HG02943 (cell line): ENCODE measurements around the gene ITGA1.
"Not testable (repeated sequence)": the region's sequence is repeated elsewhere in the genome, so short reads cannot be mapped to it uniquely, and the experiment has no call there.

Experiments used
- ATAC-seq: cut with Tn5 transposase; IDR thresholded peaks from one replicate; pipeline ENCODE4 v1.9.1; 2021; ENCODE audit warnings: mild to moderate bottlenecking, low read depth, moderate library complexity; ENCODE audit not compliant: unreplicated experiment

ITGA1 gene

DNA sequence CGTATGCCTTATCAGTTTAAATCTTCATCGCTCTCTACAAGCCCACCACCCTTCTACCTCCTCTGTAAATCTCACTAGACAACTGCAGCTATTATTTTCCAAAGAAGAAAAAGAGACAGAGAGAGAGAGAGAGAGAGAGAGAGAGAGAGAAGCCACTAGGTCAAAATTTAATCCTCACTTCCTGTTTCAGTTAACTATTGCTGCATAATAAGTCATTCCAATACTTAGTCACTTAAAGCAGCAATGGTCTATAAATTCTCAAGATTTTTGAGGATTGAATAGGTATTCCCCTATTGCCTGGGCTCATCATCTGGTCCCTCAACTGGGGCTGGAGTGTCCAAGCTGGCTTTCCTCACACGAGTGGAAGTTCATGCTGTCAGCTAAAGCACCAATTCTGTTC, 68.8 kb downstream of the ITGA1 start:
- no peak for ATAC-seq

DNA sequence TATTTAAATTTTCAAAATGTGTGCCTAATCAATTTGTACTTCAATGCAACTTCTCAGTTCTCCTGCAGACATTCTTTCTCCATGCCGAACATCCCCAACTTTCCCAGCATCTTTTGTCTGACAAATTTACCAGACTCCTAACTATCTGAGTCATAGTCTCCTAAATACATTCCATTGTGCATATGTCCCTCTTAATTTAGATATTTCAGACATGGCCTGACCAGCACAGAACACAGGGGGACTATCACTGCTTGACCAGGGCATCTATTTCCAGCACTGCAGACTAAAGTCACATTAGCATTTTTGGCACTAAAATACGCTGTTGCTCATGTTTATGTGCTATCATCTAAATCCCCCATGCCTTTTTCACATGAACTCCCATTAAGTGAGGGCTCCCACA, 71.9 kb downstream of the ITGA1 start:
- no peak for ATAC-seq

DNA sequence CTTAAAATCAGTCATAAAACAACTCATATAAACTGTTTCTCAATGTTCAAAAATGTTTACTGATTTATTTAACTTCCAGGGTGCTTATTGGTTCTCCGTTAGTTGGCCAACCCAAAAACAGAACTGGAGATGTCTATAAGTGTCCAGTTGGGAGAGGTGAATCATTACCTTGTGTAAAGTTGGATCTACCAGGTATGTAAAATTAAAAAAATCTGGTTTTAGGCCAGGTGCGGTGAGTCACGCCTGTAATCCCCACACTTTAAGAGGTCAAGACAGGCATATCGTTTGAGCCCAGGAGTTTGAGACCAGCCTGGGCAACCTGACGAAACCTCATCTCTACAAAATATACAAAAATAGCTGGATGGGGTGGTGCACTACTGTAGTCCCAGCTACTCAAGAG, 73.7 kb downstream of the ITGA1 start:
- ATAC-seq, result no peak

DNA sequence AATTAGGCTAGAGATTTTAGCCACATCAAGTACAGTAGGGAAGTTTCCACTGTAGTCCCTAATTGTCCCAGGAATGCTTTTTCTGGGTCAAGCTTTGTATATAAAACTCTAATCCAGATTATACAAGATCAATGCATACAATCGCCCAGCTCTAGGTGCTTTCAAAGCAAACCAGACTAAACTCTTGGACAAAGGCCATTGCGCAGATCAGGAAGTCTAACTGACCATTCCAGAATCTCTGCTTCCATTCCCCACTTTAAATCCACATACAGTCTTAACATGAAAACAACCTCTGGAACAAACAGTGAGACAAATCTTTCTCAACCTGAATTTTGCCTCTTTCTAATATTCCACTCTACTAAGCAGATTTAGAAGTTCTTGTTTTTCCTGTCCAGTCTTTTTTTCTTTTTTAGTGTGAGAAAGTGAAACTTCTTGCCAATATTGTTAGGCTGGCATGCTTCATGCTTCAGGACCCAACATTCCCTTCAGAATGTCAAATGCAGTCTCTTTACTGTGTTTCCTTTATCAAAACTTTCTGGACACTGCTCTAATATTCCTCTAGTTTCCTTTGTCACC, 76.1 kb downstream of the ITGA1 start:
- ATAC-seq, result no peak

DNA sequence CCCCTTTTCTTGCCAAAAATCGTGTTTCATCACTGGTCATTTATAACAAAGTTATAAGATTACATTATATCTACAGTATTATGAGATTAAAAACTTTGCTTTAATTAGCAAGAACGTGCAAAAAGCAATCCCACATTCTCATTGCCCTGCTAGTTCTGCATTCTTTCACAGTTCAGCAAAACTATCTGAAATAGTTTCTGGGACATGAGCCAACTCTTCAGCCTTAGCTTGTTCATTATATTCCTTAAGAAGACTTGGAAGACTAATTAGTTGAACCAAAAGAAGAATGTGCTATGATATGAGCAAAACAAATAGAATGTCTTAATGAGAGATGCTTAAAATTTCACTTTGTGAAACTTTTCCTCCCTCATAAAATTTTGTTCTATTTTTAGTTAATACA, 76.7 kb downstream of the ITGA1 start:
- no peak for ATAC-seq

DNA sequence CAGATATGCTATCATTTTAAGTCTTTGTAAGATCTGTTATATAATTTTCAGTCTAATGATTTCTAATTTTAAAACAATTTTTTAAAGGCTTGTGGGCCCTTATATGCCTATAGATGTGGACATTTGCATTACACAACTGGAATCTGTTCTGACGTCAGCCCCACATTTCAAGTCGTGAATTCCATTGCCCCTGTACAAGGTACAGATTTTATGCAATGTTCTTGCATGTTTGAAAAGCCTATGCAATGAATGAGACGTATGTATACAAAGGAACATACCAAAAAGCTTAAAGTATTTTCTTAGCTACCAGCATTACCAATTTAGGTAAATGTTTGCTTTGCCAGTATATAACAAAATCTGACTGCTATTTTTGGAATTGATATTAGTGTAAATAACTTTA, 77.2 kb downstream of the ITGA1 start:
- ATAC-seq, result no peak

DNA sequence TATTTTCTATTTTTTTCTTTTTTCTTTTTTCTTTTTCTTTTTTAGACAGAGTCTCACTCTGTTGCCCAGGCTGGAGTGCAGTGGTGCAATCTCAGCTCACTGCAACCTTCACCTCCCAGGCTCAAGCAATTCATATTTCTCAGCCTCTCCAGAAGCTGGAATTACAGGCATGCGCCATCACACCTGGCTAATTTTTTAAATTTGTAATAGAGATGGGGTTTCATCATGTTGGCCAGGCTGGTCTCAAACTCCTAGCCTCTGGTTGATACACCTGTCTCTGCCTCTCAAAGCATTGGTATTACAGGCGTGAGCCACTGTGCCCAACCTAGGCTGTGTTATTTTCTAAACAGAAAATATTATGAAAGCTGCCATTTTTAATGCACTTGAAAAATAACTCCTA, 78.3 kb downstream of the ITGA1 start:
- ATAC-seq, result not testable (repeated sequence)

DNA sequence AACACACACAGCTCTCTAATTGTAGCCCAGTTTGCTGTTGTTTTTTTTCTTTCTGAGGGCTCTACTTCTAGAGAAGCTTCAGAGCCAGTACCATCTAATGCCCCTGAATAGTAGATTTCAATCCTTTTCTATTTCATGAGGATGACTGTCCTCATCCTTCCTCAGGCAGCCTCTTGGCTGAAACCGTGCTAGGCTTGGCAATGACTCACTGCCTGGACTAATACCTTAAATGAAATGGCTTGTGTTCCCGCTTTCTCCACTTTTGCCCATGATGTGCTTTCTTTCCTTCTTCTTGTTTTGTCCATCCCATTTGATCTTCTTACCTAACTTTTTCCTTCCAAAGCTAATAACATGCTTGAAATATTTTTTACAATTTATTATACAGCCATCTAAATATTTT, 80.1 kb downstream of the ITGA1 start:
- no peak for ATAC-seq

DNA sequence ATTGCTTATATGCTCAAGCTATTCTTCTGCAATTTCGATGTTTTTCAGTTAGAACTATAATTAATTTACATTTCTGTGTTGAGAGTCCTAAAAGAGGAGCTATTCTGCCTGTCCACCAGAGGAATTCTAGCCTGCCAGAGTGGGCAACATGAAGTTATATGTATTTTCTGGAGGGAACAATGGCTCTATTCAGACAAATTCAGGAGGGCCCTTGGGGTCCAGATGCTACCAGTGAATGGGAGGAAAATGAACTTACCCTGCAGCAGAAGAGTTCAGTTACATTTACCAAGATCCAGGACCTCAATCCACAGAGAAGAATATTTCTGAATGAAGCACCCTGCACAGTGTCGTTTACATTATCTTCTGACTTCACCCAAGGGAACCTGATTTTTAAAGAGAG, 80.7 kb downstream of the ITGA1 start:
- no peak for ATAC-seq

DNA sequence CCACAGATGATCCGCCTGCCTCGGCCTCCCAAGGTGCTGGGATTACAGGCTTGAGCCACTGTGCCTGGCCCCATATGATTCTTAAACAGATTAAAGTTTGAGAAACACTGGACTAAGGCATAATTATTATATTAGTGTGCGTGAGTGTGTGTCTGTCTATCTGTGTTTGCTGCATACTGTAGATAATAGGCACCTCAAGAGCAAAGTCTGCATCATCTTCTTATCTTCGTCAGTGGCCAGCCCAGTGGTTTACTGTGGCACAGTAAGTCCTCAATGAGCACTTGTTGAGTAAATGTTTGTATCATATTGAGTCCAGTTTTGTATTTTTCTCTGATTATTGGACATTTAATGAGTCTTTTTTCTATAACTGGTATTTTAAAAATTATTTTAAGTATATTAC, 81.7 kb downstream of the ITGA1 start:
- no peak for ATAC-seq

DNA sequence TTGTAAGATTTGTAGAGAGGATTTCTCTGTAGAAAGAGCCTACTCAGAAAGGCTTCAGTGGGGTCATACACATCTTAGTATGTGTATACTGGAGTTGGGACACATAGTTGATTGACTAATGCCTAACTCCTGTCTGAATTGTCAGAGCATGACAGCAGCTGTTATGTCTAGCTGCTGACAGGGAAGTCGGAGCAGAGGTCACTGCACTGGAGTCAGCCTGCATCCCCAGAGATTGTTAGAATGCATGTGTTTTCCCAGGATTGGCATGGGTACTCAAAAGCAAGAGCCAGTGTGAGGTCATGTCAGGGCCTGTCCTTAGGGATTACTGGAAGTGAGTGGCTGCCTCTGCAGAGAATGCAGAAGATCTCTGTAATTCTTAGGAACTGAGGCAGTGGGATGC, 82.7 kb downstream of the ITGA1 start:
- ATAC-seq, result no peak

DNA sequence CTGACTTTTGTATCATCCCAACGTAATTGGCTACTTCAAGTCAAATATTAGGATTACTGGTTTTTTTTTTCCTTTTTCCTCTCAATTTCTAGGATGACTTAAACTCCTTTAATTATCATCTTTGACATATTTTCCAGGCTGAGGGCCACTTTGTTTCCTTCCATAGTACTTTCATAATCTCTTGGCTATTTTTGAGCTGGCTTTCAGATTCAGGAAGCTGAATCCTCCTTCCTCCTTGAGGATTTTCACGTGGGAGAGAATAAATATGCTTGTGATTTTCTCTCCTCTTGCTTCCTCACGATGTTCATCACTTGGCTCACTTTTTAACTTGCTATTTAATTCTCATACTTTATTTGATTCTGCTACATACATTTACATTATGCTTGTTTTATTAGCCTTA, 88.1 kb downstream of the ITGA1 start:
- ATAC-seq, result no peak

DNA sequence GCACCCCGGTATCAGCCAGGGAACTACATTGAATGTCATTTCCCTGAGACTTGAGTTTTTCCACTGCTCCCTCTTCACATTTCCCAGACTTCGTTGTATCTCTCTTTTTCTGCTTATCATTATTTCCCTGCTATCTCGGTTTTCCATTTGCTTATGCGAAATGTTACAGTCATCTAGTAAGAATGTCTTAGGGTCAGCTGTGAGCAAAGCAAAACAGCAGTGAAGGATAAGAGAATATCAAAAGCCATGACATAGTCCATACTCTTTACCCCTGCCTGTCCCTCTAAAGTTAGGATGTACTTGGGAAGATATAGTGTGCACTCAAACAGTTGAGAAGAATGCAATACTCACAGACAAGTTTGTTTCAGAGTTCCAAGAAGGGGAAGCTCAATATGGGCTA, 88.7 kb downstream of the ITGA1 start:
- ATAC-seq, result no peak

DNA sequence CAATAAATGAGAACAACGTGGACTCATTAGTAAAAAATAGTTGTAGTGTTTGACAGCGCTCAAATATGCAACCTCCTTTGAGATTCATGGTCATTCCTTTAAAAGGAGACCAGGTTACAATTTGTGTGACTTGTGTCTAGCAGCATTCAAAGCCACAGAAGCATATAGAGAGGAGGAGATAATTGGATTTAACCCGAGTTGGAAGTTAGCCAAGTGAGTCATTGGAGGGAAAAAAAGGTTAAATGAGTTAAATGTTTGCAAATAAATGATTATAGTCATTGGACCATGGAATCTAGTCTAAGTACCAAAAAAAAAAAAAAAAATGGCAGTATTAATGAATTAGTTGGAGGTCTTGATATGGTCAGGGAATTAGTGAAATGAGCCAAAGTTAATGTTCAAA, 90.9 kb downstream of the ITGA1 start:
- ATAC-seq, result no peak

DNA sequence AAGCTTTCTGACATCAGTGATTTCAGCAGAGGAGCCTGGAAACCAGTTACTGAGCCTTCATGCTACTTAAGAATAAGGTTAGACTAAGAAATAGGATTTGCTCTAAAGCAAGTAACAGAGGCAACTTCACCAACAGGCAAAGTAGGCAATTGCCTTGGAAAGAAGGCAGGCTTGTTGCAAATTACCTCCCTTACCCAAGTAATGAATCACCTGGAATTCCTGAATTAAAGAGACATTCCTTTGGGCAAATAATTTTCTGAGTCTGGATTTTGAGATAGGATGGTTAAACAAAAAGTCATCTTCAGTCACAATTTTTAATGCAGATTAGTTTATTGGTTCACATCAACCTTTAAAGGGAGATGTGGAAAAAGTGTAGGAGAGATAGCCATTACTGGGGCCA, 92.8 kb downstream of the ITGA1 start:
- ATAC-seq, result no peak

DNA sequence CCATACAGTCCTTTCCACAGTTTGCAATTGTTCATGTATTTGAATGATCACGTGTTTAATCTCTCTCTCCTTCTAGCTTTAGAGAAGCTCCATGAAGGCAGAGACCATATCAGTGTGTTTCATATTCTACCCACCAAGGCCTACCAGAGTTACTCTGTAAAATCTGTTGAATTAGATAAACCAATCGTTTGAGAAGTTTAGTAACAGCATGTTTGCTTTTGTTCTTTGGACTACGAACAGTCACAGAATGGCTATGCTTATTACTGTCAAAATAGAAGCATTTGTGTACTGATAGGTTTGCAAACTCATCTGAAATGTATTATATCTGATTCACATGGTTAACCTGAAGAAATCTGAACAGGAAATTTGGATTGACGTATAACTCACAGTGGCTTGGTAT, 93.8 kb downstream of the ITGA1 start:
- ATAC-seq, result no peak

DNA sequence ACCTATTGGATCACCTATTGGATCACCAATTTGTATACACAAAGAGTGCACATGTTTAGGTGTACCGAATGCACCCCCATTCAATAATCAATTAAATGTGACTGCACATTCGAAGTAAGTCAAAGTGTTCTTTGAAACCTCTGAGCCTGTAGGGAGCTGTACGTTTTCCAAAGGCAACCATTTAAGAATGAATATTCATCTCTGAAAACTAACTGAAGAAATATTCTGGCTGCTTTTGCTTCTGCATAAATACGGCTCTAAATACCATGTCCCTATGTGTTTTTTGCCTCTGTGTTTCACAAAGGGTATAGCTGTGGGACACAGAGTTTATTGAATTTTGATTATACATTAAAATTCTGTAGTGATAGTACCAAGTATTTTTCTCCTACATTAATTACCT, 95.4 kb downstream of the ITGA1 start:
- no peak for ATAC-seq

DNA sequence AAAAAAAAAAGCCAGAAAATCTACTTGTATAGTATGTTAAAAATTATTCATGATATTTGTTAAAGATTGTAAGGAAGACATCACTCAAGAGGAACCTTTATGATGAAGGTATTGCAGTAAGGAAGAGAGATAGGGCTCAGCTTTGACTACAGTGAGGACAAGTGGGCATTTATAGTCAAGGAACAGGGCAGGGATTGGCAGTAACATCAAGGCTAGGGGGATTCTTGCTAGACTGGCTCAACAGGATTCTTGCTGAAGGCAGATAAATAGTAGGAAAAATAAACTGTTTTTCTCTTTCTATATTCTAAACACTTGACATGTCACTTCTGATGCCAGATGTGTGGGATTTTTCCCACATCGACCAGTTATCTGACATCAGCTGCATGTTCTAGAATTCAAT, 96.7 kb downstream of the ITGA1 start:
- ATAC-seq, result no peak

DNA sequence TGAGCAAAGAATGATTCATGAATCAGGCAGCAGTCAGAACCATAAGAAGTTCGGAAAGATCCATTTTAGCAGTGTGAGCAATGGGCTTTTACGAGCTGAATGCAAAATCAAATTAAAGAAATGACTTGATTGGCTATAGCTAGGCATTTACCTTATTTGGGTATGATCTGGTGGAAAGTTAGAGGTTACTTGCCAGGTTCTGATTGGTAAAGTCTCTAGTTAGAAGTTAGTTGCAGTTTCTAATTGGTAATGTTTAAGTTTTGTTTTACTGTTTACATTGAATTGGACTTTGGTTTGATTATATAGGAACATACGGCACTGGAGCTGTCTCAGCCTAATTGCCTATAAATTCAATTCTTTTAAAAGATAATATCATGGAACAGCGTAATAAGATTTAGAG, 97.9 kb downstream of the ITGA1 start:
- ATAC-seq, result no peak

DNA sequence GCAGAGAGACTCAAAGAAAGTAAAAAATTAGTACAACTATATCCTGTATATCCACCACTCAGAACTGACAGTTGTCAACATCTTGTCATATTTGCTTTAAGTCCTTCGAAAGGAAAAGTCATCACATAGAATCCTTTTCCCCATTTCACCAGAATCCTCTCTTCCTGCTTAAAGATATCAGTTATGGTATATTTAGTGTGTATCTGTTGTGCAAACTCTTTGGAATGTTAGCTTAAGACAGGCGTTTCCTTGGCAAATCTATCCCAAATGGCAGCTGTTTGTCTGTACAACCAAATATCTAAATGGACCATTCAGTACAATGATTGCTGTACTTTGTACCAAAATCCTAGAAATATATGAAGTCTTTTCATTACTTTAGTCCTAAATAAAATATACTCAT, 98.5 kb downstream of the ITGA1 start:
- no peak for ATAC-seq

DNA sequence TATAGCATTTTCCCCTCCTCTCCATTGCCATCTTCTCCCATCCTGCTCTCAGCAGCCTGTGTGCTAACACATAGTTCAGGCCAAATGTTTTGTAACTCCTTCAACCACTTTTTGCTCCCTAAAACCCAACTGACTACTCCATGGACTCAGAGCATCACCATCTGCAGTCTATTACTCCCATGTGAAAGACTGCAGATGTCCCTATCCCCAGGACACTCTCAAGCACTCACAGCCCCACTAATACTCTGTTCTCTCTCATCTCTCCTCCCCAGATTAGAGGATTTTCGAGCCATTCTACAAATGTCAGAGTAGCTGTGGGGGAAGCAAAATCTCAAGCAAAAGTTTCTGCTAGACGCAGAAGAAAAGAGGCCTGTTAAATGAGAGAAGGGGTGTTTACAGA, 99.3 kb downstream of the ITGA1 start:
- ATAC-seq, result no peak

DNA sequence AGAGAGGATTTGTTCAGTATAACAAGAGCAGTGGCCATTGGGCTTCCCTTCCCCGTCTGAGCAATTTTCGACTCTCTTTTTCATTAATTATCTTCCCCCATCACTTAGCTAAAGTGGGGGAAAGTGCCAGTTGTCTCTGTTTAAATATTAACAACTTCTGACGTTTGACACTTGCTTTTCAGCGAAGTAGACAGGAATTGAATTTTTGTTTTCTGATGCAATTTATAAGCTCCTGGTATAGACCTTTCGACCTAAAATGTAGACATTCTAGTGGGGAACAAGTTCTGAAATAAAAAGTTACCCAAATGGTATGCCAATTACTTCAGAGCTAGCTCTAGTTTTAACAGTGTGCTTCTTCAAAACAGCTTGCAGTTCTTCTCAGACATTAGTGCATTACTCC, 100.6 kb downstream of the ITGA1 start:
- ATAC-seq, result no peak

DNA sequence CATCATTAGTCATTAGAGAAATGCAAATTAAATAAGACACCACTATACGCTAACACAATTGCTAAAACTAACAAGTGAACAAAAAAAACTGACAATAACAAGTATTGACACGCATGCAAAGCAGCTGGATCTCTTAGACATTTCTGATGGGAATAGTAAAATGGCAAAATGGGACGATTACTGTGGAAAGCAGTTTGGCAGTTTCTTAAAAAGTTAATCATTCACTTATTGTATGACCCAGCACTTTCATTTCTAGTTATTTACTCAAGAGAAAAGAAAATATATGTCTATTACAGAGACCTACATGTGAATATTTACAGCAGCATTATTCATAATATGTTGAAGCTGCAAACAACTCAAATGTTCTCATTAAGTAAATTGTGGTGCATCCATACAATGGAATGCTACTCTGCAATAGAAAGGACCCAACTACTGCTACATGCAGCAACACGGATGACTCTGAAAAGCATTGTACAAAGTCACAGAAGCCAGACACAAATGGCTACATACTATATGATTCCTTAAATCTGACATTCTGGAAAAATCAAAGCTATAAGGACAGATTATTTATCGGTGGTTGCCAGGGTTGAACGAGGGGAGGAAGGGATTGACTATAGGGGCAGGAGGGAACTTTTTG, 104.6 kb downstream of the ITGA1 start:
- ATAC-seq, result no peak
